ENCODE results near the gene DOCK4.

Gene DOCK4

GRCh38 chr7:112192236-112193154 is 13.7 kb downstream of the DOCK4 start:
- Histone ChIP-seq H3K36me3 (no peaks in the 10 kb centered on the region), H3K4me3 (ENCODE audit: low read depth, low read length) (no peak overlapping the region), H3K4me1 (peaks cover 1% of the 10 kb centered on the region), H3K9me3 (no peaks in the 10 kb centered on the region), H3K27me3 (no peaks in the 10 kb centered on the region)
- DNase-seq: no peak
- TF ChIP-seq CTCF (IDR thresholded peaks at IDR 0.05; ENCODE audit: low read depth, low read length): no peak

- H3K27me3 ChIP-seq: no peaks in the 10 kb centered on the region
- no peaks in the 10 kb centered on the region for H3K9me3 ChIP-seq
- H3K36me3 ChIP-seq: no peaks in the 10 kb centered on the region
- no peak for DNase-seq
- H3K4me1 ChIP-seq: peaks cover 4% of the 10 kb centered on the region
- H3K4me3 ChIP-seq (ENCODE audit: low read depth, low read length): no peak overlapping the region
- TF ChIP-seq CTCF (IDR thresholded peaks at IDR 0.05; ENCODE audit: low read depth, low read length): no peak
Observed at GRCh38 chr7:112190120-112190519, 16.1 kb downstream of the DOCK4 start.

GRCh38 chr7:112189691-112190090 is 16.5 kb downstream of the DOCK4 start:
- H3K9me3 ChIP-seq: no peaks in the 10 kb centered on the region
- DNase-seq: no peak
- no peak for TF ChIP-seq CTCF (IDR thresholded peaks at IDR 0.05; ENCODE audit: low read depth, low read length)
- no peaks in the 10 kb centered on the region for H3K36me3 ChIP-seq
- no peaks in the 10 kb centered on the region for H3K27me3 ChIP-seq
- H3K4me1 ChIP-seq: peaks cover 4% of the 10 kb centered on the region
- H3K4me3 ChIP-seq (ENCODE audit: low read depth, low read length): no peak overlapping the region

- H3K4me1 ChIP-seq: peaks cover 4% of the 10 kb centered on the region
Observed at GRCh38 chr7:112188257-112188656, 17.9 kb downstream of the DOCK4 start.

GRCh38 chr7:112186300-112186699 is 19.9 kb downstream of the DOCK4 start:
- Histone ChIP-seq H3K9me3 (no peaks in the 10 kb centered on the region), H3K4me1 (peaks cover 7% of the 10 kb centered on the region), H3K36me3 (no peaks in the 10 kb centered on the region), H3K4me3 (ENCODE audit: low read depth, low read length) (no peak overlapping the region), H3K27me3 (no peaks in the 10 kb centered on the region)
- no peak for TF ChIP-seq CTCF (IDR thresholded peaks at IDR 0.05; ENCODE audit: low read depth, low read length)
- no peak for DNase-seq

More at GRCh38 chr7:112188257-112188656, 17.9 kb downstream of the DOCK4 start:
- Histone ChIP-seq H3K4me3 (ENCODE audit: low read depth, low read length) (no peak overlapping the region), H3K36me3 (no peaks in the 10 kb centered on the region), H3K9me3 (no peaks in the 10 kb centered on the region), H3K27me3 (no peaks in the 10 kb centered on the region)
- DNase-seq: no peak
- TF ChIP-seq CTCF (IDR thresholded peaks at IDR 0.05; ENCODE audit: low read depth, low read length): no peak

All from BE2C (cell line).